Endometrial microvascular endothelial cells (primary cell): Measurements from ENCODE around the gene CHURC1. TPM values are rescaled to one million over a fixed set of nuclear protein-coding genes. Genes with fewer than 3 reads are reported as not detected.
"Not testable (repeated sequence)": the region's sequence is repeated elsewhere in the genome, so short reads cannot be mapped to it uniquely, and the experiment has no call there.

Source experiments
- in situ Hi-C: cut with HindIII; loops from 2 replicates; pipeline ENCODE4 v1.10.0; 2017; ENCODE audit warnings: low sequenced_read_pairs, low pct_unique_long_range_greater_than_20kb; ENCODE audit errors: inconsistent ontology term
- total RNA-seq: library from RNA; depleted of rRNA; stranded (reverse); fragments of >200 nt; gene quantifications from one replicate; pipeline ENCODE4 v1.2.3, GENCODE V29; 2015; ENCODE audit errors: inconsistent ontology term

The CHURC1 gene
- total RNA-seq, 1 donor from 2014 or later = 67.6 TPM

DNA sequence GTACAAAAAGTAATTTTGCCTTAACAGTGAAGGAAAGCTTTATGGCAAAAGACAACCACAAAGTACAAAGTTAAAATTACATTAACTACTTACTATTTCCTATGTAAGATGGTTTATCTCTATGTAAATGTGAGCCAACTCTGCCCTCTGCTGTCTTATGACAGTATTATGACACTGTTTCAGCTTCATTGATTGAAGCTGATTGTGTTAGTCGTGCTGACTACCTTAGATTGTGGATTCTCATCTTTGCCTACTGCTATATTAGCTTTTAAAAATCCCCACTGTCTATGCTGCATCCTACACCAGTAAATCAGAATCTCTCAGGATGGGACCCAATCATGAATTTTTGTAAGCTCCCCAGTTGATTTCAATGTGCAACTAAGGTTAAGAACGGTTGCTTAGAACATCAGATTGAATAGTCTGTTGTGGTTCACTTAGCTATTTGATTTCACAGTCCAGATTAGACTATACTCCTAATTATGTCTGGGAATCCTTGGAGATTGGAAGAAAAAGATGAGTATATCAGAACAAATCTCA is 22.3 kb upstream of the CHURC1 start:
- in situ Hi-C loops = no loop called here

DNA sequence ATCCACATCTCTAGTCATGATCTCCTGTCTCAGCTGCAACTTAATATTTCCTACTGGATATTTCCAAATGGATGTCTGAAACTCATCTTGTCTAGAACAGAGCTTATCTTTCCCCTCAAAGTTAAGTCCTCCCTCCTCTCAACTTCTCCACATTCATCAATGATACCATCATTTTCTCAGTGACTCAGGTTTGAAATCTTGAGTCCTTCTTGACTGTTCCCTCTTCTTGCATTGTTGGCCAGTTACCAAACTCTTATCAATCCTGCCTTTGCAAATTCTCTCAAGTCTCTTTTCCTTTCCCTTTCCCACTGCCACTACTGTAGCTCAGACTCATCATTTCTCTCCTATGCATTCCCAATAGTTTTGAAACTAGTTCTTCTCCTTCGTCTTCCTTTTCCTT is 14.3 kb upstream of the CHURC1 start:
- in situ Hi-C loops = no loop called here

DNA sequence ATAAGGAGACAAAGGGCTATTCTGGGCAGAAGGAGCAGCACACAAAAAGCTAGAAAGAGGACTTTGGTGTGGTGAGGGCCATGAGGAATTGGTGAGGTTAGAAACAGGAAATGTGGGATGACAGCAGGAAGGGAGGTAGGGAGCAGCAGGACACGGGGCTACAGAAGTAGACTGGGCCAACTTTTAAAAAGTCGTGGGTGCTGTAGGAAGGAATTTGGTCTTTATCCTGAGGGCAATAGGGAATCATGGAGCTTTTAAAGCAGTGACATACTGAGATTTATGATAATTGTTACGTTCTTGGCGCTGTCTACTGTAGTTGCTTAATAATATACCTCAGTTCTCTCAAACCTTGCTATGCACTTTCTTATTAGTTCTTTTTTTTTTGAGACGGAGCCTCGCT is 8.2 kb upstream of the CHURC1 start:
- in situ Hi-C loops = no loop called here

DNA sequence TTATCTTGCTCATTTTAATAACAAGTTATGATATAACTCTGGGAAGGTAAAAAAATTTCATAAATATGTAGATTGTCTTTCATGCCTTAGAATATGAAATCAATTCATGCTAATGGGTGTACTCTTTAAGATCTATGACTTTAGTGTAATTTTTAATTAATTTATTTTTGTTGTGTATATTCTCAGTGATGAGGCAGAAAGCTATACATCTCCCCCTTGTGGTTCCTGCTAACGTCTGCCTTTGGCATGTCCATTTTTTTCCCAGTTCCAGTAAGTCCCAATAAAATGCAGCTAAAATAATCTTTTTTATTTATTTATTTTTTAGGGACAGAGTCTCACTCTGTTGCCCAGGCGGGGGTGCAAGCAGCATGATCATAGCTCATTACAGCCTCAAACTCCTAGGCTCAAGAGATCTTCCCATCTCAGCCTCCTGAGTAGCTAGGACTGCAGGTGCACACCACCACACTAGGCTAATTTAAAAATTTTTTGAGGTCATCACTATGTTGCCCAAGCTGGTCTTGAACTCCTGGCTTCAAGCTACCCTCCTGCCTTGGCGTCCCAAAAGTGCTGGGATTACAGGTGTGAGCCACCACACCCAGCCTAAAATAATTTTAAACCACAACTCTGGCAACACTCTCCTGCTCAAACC is 3.3 kb upstream of the CHURC1 start:
- in situ Hi-C loops = no loop called here

DNA sequence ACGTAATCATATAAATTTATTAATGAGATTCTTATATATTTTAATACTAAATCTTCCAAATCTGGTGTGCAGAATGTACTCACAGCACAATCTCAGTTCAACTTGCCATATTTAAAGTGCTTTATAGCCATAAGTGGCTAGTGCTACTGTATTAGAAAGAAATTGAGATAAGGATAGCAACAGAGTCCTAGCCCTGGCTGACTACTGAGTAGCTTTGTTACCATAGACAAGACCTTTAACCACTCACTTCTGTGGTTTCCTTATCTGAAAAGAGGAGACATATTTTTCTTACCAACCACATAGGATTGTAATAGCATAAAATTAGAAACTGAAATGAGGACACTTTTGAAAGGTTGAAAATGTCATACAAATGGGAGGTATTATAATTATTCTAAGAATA is 2.0 kb upstream of the CHURC1 start:
- in situ Hi-C loops = no loop called here

DNA sequence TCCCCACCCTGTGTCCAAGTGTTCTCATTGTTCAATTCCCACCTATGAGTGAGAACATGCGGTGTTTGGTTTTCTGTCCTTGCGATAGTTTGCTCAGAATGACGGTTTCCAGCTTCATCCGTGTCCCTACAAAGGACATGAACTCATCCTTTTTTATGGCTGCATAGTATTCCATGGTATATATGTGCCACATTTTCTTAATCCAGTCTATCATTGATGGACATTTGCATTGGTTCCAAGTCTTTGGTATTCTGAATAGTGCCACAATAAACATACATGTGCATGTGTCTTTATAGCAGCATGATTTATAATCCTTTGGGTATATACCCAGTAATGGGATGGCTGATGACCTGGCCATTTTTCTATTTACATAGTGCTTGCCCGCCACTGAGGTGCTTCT is 778 bp upstream of the CHURC1 start:
- in situ Hi-C loops = not testable (repeated sequence)

DNA sequence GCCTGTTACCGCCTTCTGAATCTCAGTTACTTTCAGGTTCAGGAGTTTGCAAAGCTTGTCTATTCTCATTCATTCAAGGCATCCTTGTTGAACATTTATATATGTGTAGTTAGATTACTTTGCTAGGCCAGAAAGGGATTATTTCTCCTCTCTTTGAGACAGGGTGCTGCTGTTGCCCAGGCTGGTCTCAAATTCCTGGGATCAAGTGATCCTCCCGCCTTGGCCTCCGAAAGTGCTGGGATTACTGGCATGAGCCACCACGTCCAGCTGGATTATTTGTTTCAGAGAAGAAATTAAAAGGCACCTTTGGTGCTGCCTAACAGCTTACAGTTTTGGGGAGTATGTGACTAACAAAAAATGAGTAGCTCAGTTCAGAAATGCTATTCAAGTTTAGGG is 772 bp downstream of the CHURC1 start:
- in situ Hi-C loops = no loop called here

DNA sequence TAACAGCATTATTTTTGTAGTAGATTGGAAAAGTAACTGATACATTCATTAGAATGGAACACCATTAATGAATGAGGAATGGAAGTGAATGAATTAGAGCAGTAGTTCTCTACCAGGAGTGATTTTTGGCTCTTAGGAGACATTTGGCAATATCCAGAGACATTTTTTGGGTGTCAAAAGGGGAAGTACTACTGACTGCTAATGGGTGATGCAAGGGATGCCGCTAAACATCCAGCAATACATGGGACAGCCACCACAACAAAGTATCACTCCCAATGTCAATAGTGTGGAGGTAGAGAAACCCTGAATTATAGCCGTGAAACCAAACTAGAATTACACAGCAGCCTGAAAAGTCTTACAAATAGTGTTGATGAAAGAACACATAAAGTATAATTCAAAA is 1.5 kb downstream of the CHURC1 start:
- in situ Hi-C loops = no loop called here

DNA sequence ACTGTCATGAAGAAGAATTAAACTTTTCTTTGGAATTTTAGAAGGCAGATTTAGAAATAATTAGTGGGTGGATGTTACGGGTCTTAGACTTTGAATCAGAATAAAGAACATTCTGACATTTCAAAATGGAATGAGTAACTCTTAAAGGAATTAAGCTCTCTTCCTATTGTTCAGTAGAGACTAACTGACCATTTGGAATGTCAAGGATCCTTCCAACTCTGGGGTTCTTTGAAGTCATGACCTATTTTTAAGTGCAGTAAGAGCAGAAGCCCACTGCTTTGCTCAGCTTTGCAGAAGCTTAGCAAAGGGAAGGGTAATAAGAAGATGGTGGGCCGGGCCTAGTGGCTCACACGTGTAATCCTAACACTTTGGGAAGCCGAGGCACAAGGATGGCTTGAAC is 4.0 kb downstream of the CHURC1 start:
- in situ Hi-C loops = no loop called here

DNA sequence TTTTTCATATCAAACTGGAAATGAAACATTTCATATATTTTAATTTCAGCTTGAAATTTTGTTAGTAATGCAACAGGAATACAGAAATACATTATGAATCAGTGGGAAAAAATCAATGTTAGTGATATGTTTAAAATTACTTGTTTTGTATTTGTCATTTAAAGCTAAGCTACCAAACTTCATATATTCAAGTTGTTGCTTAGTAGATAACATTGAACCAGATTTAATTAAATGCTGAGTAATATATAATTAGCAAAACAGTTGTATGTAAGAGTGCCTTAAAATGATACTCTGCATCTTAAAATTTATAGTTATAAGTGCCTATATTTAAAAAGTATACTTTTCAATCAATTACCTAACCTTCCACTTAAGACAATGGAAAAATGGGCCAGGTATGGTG is 5.0 kb downstream of the CHURC1 start:
- in situ Hi-C loops = no loop called here

DNA sequence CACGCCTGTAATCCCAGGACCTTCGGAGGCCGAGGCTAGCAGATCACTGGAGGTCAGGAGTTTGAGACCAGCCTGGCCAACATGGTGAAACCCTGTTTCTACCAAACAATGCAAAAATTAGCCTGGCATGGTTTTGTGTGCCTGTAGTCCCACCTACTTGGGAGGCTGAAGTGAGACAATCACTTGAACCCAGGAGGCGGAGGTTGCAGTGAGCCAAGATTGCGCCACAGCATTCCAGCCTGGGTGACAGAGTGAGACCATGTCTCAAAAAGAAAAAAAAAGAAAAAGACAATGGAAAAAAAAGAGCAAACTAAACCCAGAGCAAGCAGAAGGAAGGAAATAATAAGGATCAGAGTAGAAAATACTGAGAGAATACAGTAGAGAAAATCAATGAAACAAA is 5.4 kb downstream of the CHURC1 start:
- in situ Hi-C loops = no loop called here

DNA sequence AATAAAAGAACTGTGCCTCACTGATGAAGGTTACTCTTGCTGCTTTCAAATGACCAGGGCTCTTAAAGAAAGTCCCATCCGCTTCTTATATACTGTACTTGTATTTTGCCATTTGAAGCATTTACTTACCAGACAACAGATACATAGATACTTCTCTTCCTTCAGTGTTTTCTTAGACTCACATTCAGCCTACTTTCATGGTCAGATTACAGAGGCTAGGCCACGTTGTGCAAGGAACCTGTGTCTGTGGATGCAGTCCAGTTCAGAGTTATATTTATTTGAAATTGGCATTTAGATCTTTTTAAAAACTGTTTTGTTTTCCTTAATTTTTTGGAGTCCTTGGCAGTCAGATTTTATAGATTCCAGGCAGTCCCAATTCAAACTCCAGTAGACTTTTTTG is 6.2 kb downstream of the CHURC1 start:
- in situ Hi-C loops = no loop called here

DNA sequence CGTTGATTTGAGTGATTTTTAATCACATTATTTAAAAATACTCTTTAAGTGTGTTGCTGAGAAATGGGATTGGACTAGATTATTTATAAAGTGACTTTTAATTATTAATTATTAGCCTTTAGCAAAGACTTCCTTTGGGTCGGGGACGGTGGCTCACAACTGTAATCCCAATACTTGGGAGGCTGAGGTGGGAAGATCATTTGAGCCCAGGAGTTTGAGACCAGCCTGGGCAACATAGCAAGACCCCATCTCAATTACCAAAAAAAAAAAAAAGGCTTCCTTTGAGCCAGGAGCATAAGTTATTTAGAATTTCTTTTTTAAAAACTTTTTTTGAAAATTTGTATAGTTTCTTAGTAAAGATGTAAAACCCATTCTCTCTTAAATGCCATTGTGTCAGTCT is 8.8 kb downstream of the CHURC1 start:
- in situ Hi-C loops = no loop called here

DNA sequence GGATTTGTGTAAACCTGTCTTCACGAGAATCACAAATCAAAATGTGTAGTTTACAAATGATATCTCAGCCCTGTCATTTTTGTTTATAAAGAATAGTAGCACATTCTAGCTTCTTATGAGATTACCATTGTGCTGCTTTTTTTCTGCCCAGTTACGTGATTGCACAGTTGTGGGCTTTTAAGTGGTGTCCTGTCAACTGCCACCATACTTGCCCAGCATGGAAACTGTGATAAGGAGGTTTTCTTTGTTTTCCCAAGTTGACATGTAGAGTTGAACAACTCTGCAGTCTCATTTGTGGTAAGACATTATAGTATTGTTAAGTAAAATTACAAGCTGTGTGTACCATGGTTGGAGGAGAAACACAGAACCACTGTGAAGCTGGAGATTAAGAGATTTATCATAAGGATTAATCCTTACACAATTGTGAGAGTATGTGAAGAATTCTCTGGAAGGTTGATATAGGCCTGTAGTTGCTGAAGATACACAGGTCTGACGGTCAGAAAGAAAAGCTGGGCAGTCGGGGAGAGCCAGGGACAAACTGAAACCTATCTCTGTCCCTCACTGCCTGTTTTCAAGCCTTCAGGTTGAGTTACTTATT is 12.2 kb downstream of the CHURC1 start:
- in situ Hi-C loops = no loop called here

DNA sequence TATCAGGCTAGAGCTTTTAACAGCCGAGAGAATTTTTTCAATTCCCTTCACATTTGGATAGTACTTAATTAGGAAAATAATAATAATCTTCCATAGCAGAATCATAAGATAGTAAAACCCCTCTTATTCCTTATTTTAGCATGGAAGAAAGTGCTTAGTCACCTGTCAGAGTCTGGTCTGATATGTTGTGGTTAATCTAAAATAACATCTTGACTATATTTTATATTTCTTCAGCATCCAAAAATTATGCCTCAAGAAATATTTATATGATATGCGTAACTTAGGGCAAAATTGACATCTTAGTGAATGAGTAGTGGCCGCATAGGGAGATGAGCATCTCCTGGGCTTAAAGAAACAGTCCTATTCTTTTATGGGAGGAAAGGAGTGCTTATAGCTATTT is 12.8 kb downstream of the CHURC1 start:
- in situ Hi-C loops = no loop called here

DNA sequence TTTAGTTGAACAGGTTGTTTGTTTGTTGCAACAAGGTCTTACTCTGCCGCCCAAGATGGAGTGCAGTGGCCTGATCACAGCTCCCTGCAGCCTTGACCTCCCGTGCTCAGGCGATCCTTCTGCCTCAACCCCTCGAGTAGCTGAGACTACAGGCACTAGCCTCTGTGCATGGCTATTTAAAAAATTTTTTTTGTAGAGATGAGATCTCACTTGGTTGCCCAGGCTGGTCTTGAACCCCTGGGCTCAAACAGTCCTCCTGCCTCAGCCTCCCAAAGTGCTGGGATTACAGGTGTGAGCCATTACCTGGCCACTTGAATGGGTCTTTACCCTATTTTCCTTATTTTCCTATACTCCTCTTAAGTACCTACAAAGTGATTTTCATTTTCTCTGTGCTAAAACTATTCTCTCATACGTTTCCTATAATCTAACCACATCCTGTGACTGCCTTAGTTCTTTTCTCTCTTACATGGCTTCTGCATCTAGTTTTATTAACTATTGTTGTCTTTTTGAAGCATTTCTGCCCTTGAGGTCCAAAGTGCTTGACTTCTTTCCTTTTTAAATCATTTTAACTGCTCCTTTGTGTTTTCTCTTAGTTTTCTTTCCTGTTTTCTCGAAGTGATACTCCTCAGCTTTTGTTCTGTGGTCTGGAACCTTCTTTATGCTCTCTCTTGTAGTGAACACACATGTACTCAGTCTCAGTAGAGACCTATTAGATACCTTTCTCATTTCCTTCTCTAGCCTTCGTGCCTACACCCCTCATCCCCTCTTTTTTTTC is 14.2 kb downstream of the CHURC1 start:
- in situ Hi-C loops = no loop called here

DNA sequence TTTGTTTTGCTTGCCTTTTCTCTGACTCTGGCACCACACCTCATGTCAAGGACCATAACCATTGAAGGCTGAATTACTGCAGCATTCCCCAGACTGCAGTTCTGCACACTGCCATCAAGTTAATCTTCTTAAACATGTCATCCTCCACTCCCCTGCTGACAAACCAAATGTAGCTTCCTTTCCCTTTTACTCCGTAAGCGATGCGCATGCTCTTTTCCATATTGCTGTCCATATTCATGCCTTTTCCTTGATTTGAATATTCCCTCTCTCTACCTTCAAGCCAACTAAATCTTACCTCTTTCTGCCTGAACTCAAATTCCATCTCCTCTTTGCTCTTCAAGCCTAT is 14.7 kb downstream of the CHURC1 start:
- in situ Hi-C loops = no loop called here

DNA sequence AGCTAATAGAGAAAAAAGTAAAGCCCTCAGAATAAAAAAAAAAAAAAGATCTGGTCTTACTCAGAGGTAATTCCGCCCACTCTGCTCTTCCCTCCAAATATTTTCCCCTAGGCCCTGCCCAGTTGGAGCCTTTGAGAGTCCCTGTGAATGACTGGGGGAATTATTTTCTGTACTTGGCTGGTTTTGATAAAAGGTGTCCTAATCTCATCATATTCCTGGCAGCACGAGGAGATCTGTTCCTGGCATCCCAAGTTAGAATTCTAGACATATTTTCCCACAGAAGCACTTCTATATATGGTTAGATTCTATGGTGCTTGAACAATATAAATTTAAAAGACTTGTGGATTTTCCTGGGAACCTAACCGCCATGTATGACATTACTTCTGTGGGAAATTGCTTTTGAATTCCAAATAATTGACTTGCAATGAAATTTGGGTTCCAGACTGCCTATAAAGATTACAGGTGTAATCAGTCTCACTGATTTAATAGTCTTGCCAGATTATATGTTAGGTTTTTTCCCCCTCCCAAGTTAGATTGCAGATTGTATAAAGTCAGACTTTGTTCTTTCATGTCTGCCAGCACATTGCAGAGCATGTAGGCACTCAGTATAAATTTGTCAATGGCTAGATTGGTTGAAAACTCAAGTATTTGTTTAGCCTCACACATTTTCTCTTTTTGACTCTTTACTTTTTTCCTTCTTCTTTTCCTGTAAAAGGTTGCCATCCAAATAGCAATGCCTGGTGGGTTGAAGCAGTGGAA is 16.0 kb downstream of the CHURC1 start:
- in situ Hi-C loops = no loop called here

DNA sequence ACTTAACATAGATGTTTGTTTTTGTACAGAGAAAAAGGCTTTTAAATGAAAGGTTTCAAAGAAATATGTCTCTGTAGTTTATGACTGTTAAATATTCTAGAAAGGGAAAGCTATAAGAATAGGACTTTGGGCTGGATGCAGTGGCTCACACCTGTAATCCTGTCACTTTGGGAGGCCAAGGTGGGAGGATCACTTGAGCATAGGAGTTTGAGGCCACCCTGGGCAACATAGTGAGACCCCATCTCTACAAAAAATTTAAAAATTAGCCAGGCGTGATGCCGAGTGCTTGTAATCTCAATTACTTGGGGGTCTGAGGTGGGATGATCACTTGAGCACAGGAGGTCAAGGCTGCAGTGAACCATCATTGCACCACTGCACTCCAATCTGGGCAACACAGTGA is 16.9 kb downstream of the CHURC1 start:
- in situ Hi-C loops = no loop called here

DNA sequence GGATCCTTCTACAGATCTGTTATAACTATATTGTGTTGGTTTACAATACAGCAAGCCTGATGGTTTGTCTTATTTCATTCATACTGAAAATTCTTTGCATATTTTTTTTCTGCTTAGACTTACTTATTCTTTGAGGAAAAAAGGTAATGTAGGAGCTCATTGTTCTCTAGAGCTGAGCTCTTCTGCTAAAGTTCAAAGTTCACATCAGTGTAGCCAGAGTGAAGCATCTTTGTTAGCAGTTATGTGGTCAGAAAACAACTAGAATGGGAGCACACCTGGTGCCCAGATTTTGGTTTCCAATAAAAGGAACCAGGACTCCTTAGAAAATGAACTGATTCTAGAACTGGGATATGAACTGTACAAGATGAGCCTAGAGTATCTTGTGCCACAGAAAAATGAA is 18.0 kb downstream of the CHURC1 start:
- in situ Hi-C loops = no loop called here
